A673 (cell line): Measurements from ENCODE around the gene ASTN2. TPM values are rescaled to one million over a fixed set of nuclear protein-coding genes. Genes with fewer than 3 reads are reported as not detected.

ENCODE experiments used
- BruUV-seq: library from RNA; stranded (reverse); fragments of 400-500 nt; replicated peaks from 2 replicates; lab custom pipeline; 2021; lab: Mats Ljungman, UMichigan
- CTCF ChIA-PET: fragments of 300-600 bp; sonication (Branson Sonifier 250); formaldehyde crosslinking; loops from one replicate; lab custom pipeline; 2022; ENCODE audit warnings: antibody characterized with exemption; lab: Charles Lee
- POLR2A ChIA-PET: fragments of 300-600 bp; sonication (Branson Sonifier 250); formaldehyde crosslinking; loops from one replicate; lab custom pipeline; 2022; ENCODE audit warnings: antibody characterized with exemption; ENCODE audit not compliant: low non-redundant PET; lab: Charles Lee
- DNase-seq: peaks from one replicate; pipeline ENCODE4 v3.0.0-alpha.2; 2015; ENCODE audit warnings: low spot score
- H3K27ac ChIP-seq: fragments of 200-600 bp; sonication (generic); 2 replicates; pipeline ENCODE4 v1.5.1; 2016; ENCODE audit warnings: mixed run types, low read depth, mild to moderate bottlenecking, mixed read lengths, antibody characterized with exemption, low read length; ENCODE audit not compliant: poor library complexity, severe bottlenecking
- H3K27me3 ChIP-seq: fragments of 200-600 bp; sonication (generic); replicated peaks from 2 replicates; pipeline ENCODE4 v1.6.1; 2017; ENCODE audit warnings: mixed run types, low read depth, mild to moderate bottlenecking, mixed read lengths, antibody characterized with exemption, low read length; ENCODE audit not compliant: insufficient read depth, poor library complexity
- H3K36me3 ChIP-seq: fragments of 200-600 bp; sonication (generic); 2 replicates; pipeline ENCODE4 v1.6.1; 2016; ENCODE audit warnings: mixed run types, mild to moderate bottlenecking, mixed read lengths, antibody characterized with exemption, low read length; ENCODE audit not compliant: insufficient read depth, poor library complexity, severe bottlenecking
- H3K4me1 ChIP-seq: fragments of 200-600 bp; sonication (generic); 2 replicates; pipeline ENCODE4 v1.6.1; 2017; ENCODE audit warnings: mixed run types, mild to moderate bottlenecking, mixed read lengths, antibody characterized with exemption, low read length; ENCODE audit not compliant: insufficient read depth, poor library complexity, severe bottlenecking
- H3K4me3 ChIP-seq: fragments of 200-600 bp; sonication (generic); 2 replicates; pipeline ENCODE4 v1.5.1; 2016; ENCODE audit warnings: low read depth, mixed run types, mild to moderate bottlenecking, mixed read lengths, low read length; ENCODE audit not compliant: poor library complexity, severe bottlenecking
- H3K9me3 ChIP-seq: fragments of 200-600 bp; sonication (generic); 2 replicates; pipeline ENCODE4 v1.6.1; 2016; ENCODE audit warnings: mixed run types, low read depth, mild to moderate bottlenecking, mixed read lengths, antibody characterized with exemption, low read length; ENCODE audit not compliant: poor library complexity, severe bottlenecking
- CTCF ChIP-seq: fragments of 300-800, 200-600 bp; sonication (generic); conservative IDR thresholded peaks from 2 replicates; pipeline ENCODE4 v1.5.1; 2017; ENCODE audit warnings: low read depth, mild to moderate bottlenecking, antibody characterized with exemption, low read length, moderate library complexity, mixed read lengths
- EZH2 ChIP-seq: fragments of 200-600 bp; sonication (generic); IDR thresholded peaks from 2 replicates; pipeline ENCODE4 v1.6.1; 2017; ENCODE audit warnings: borderline replicate concordance, low read depth, mild to moderate bottlenecking, mixed read lengths, antibody characterized with exemption, low read length; ENCODE audit not compliant: poor library complexity, severe bottlenecking
- intact Hi-C: fragments of 100-400 bp; cut with micrococcal nuclease; formaldehyde crosslinking; loops from one replicate; pipeline ENCODE4 v1.10.0; 2022; ENCODE audit not compliant: unreplicated experiment
- total RNA-seq: library from RNA; stranded (reverse); gene quantifications from 2 replicates; pipeline ENCODE4 v1.2.3, GENCODE V29; 2021

ASTN2 gene
- total RNA-seq, 1 experiment from 2014 or later: 3.4 TPM

- Histone ChIP-seq H3K36me3 (no peaks in the 10 kb centered on the region), H3K27ac (no peak overlapping the region), H3K27me3 (peaks cover 3% of the 10 kb centered on the region), H3K4me1 (no peaks in the 10 kb centered on the region), H3K9me3 (no peaks in the 10 kb centered on the region), H3K4me3 (no peak overlapping the region)
- ChIA-PET CTCF (no interaction called here), POLR2A (no interaction called here)
- DNase-seq: no peak
- TF ChIP-seq EZH2 (no peak), CTCF (no peak)
- BruUV-seq: no TSS peak
- intact Hi-C loops: no loop called here
Observed at GRCh38 chr9:117286245-117286644, 128.6 kb downstream of the ASTN2 start.

GRCh38 chr9:117284414-117284813, 130.4 kb downstream of the ASTN2 start:
- ChIA-PET CTCF (no interaction called here), POLR2A (no interaction called here)
- Histone ChIP-seq H3K9me3 (no peaks in the 10 kb centered on the region), H3K4me1 (no peaks in the 10 kb centered on the region), H3K27me3 (peaks cover 3% of the 10 kb centered on the region), H3K4me3 (no peak overlapping the region), H3K36me3 (no peaks in the 10 kb centered on the region), H3K27ac (no peak overlapping the region)
- BruUV-seq: no TSS peak
- no peak for DNase-seq
- intact Hi-C loops: no loop called here
- TF ChIP-seq EZH2: no peak
- no peak for TF ChIP-seq CTCF

GRCh38 chr9:117282541-117282940, 132.3 kb downstream of the ASTN2 start:
- ChIA-PET POLR2A (interaction anchor here (0.7 kb wide), 1 partner anchor 61 kb away, joined by 7 read pairs; no protein-coding TSS in a partner anchor), CTCF (no interaction called here)
- Histone ChIP-seq H3K4me1 (no peaks in the 10 kb centered on the region), H3K27ac (no peak overlapping the region), H3K9me3 (no peaks in the 10 kb centered on the region), H3K4me3 (no peak overlapping the region), H3K36me3 (no peaks in the 10 kb centered on the region), H3K27me3 (no peaks in the 10 kb centered on the region)
- TF ChIP-seq EZH2: no peak
- no peak for TF ChIP-seq CTCF
- no TSS peak for BruUV-seq
- intact Hi-C loops: no loop called here
- DNase-seq: no peak
